ENCODE results near the gene TNXB. TPM values are rescaled to one million over a fixed set of nuclear protein-coding genes. Genes with fewer than 3 reads are reported as not detected.

The TNXB gene
- total RNA-seq, 1 donor from 2014 or later, result 0.23 TPM

GRCh38 chr6:32152769-32153563 is 43.8 kb upstream of the TNXB start:
- no peak for DNase-seq (ENCODE audit: low read depth)
- H3K4me3 ChIP-seq (ENCODE audit: low read depth, low read length), result peak overlapping the region; percentile 99
- TF ChIP-seq, protein P1, sequence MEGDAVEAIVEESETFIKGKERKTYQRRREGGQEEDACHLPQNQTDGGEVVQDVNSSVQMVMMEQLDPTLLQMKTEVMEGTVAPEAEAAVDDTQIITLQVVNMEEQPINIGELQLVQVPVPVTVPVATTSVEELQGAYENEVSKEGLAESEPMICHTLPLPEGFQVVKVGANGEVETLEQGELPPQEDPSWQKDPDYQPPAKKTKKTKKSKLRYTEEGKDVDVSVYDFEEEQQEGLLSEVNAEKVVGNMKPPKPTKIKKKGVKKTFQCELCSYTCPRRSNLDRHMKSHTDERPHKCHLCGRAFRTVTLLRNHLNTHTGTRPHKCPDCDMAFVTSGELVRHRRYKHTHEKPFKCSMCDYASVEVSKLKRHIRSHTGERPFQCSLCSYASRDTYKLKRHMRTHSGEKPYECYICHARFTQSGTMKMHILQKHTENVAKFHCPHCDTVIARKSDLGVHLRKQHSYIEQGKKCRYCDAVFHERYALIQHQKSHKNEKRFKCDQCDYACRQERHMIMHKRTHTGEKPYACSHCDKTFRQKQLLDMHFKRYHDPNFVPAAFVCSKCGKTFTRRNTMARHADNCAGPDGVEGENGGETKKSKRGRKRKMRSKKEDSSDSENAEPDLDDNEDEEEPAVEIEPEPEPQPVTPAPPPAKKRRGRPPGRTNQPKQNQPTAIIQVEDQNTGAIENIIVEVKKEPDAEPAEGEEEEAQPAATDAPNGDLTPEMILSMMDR (conservative IDR thresholded peaks at IDR 0.05; ENCODE audit: low read depth, low read length), result no peak

DNA sequence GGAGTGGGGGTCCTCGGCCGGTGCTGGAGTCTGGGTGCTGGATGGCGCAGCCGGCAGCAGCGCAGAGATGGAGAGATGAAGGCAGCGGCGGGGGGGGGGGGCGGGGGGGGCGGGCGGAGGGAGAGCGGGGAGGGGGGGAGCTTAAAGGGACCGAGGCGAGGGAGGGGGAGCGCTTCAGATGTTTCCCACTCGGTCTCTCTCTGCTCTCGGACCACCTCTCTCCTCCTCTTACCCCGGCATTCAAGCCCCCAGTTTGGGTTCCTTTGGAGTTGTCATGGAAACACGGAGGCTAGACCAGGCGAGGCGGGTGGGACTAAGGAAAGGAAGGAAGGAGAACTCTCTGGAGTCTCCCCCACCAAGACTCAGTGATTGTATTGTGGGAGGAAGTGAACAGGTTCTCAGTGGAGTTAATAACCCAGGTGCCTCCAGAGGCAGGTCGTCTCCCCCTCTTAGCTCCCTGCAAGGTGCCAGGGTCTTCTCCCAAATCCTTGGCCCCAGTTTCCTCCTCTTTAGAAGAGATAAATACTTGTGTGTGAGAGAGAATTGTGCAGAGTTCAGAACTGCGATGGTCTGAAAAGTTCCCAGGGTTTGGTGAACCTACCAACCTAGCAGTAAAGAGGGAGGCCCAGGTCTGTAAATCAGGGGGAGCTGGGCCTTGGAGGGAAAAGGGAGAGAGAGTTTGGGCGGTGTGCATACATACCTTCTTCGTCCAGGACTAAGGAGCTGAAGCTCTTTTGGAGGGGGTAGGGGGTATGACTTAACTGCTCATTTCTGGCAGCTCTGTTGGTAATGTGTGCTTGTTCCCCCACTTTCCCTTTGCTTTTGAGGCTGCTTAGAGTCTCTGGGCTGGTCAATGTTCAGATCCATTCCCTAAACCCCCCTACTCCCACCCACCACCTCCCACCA is 43.0 kb upstream of the TNXB start, which contains the start of gene PRRT1:
PRRT1 (minus strand) TSS at position 77 of the 906 bp plus-strand sequence. CDS start 112 bp downstream, outside the sequence.
- DNase-seq (ENCODE audit: low read depth), result no peak
- peak within 1 kb of the TSS; percentile 99 for H3K4me3 ChIP-seq (ENCODE audit: low read depth, low read length)
- TF ChIP-seq, protein P1 (conservative IDR thresholded peaks at IDR 0.05; ENCODE audit: low read depth, low read length), result no peak

DNA sequence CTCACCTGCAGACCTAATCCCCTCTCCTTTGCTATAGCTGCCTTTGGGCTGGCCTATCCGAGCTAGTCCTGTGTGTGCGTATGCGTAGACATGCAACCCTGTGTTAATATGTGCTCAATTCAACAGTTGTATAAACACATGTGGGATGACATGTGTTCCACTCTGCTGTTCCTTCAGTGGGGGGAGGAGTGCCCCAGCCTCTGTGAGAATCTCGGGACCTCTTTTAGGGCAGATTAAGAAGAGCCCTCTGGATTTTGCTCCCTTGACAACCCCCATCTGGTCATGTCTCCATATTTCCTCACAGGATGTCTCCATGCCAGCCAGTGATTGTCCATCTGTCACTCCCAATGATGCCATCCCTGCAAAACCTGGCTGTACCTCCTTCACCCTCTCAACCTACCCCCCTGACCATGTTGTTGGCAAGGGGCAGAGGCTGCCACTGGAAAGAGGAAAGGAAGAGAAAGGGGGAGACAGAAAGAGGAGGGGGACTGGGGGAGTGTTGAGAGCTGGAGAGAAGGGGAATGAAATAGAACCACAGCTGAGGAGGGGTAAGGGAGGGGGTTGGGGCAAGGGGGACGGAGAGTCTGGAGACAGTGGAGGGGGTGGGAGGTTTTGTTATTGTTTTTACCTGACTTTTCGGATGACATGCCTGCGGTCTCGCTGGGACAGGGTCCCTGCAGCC is 42.2 kb upstream of the TNXB start:
- TF ChIP-seq, protein P1 (conservative IDR thresholded peaks at IDR 0.05; ENCODE audit: low read depth, low read length), result no peak
- H3K4me3 ChIP-seq (ENCODE audit: low read depth, low read length), result no peak overlapping the region
- DNase-seq (ENCODE audit: low read depth), result no peak

GRCh38 chr6:32149932-32150870 is 41.1 kb upstream of the TNXB start:
- TF ChIP-seq, protein P1 (conservative IDR thresholded peaks at IDR 0.05; ENCODE audit: low read depth, low read length), result no peak
- DNase-seq (ENCODE audit: low read depth), result no peak
- H3K4me3 ChIP-seq (ENCODE audit: low read depth, low read length), result no peak overlapping the region

- peak overlapping the region; percentile 47 for H3K4me3 ChIP-seq (ENCODE audit: low read depth, low read length)
- no peak for DNase-seq (ENCODE audit: low read depth)
- TF ChIP-seq, protein P1 (conservative IDR thresholded peaks at IDR 0.05; ENCODE audit: low read depth, low read length), result no peak
These were observed 40.1 kb upstream of the TNXB start for GRCh38 chr6:32149092-32149755.

Data from epithelial cell of proximal tubule (primary cell).